HG02852 (cell line): ENCODE results near the gene SAMD15.
"Not testable (repeated sequence)": the region's sequence is repeated elsewhere in the genome, so short reads cannot be mapped to it uniquely, and the experiment has no call there.

Source experiments
- ATAC-seq: cut with Tn5 transposase; IDR thresholded peaks from one replicate; pipeline ENCODE4 v1.9.1; 2021; ENCODE audit warnings: mild to moderate bottlenecking, moderate library complexity; ENCODE audit not compliant: unreplicated experiment

The SAMD15 gene

GRCh38 chr14:77375164-77375950 lies 1.8 kb upstream of the SAMD15 start:
- no peak for ATAC-seq

GRCh38 chr14:77375973-77376770 lies 1.0 kb upstream of the SAMD15 start:
- peak; percentile 21 for ATAC-seq

GRCh38 chr14:77377502-77377844 lies 294 bp downstream of the SAMD15 start:
- no peak for ATAC-seq

GRCh38 chr14:77378701-77379100 lies 1.5 kb downstream of the SAMD15 start:
- no peak for ATAC-seq

- ATAC-seq, result no peak
These were observed 13.0 kb downstream of the SAMD15 start for GRCh38 chr14:77390188-77390587.

- ATAC-seq, result no peak
These were observed 23.0 kb downstream of the SAMD15 start for GRCh38 chr14:77400216-77400615.

- no peak for ATAC-seq
These were observed 26.6 kb downstream of the SAMD15 start for GRCh38 chr14:77403768-77404167.

- ATAC-seq, result no peak
These were observed 28.9 kb downstream of the SAMD15 start for GRCh38 chr14:77406086-77406485.

GRCh38 chr14:77406718-77407117 lies 29.5 kb downstream of the SAMD15 start:
- no peak for ATAC-seq

- ATAC-seq, result no peak
These were observed 30.0 kb downstream of the SAMD15 start for GRCh38 chr14:77407158-77407557.

GRCh38 chr14:77409131-77409533 lies 32.0 kb downstream of the SAMD15 start:
- ATAC-seq, result no peak

- ATAC-seq, result not testable (repeated sequence)
These were observed 38.3 kb downstream of the SAMD15 start for GRCh38 chr14:77415403-77416030.

GRCh38 chr14:77416098-77416497 lies 38.9 kb downstream of the SAMD15 start:
- ATAC-seq, result not testable (repeated sequence)

- no peak for ATAC-seq
These were observed 39.7 kb downstream of the SAMD15 start for GRCh38 chr14:77416836-77417235.

GRCh38 chr14:77421201-77421600 lies 44.0 kb downstream of the SAMD15 start:
- no peak for ATAC-seq

- ATAC-seq, result no peak
These were observed 46.2 kb downstream of the SAMD15 start, which contains the start of gene NOXRED1 for GRCh38 chr14:77423423-77423822. TSS of gene NOXRED1 (minus strand) at chr14:77423523. CDS start at chr14:77422889, 634 bp downstream.

GRCh38 chr14:77424862-77425261 lies 47.7 kb downstream of the SAMD15 start:
- ATAC-seq, result no peak

- no peak for ATAC-seq
These were observed 49.2 kb downstream of the SAMD15 start for GRCh38 chr14:77426396-77426795.

GRCh38 chr14:77436042-77436441 lies 58.9 kb downstream of the SAMD15 start:
- ATAC-seq, result no peak

GRCh38 chr14:77438596-77438995 lies 61.4 kb downstream of the SAMD15 start:
- no peak for ATAC-seq

GRCh38 chr14:77439861-77440260 lies 62.7 kb downstream of the SAMD15 start:
- ATAC-seq, result no peak
